Left colon (tissue), 2 donors: ENCODE data around the gene POLG. TPM values are rescaled to one million over a fixed set of nuclear protein-coding genes. Genes with fewer than 3 reads are reported as not detected.
"Not testable (repeated sequence)": the region's sequence is repeated elsewhere in the genome, so short reads cannot be mapped to it uniquely, and the experiment has no call there.

Source experiments
- ATAC-seq: fragments of 200-7000 bp; cut with Tn5 transposase; one replicate; pipeline ENCODE4 v1.9.1; 2020; ENCODE audit warnings: mild to moderate bottlenecking, moderate library complexity
- DNase-seq, 2 donors: peaks; one replicate each; pipeline ENCODE4 v3.0.0-alpha.2; 2020
- intact Hi-C, 2 donors: fragments of 100-400 bp; cut with DNase I in 1 of 2; cut with micrococcal nuclease in 1 of 2; formaldehyde crosslinking; loops; one replicate each; pipeline versions ENCODE4 v1.11.2 to v1.14.0; 2022; cut with DNase I, micrococcal nuclease
- microRNA-seq, 2 donors: library from miRNA; unstranded; fragments of <30 nt; microRNA quantifications; one replicate each; pipeline versions ENCODE4 v1.1.0 to v1.2.0, GENCODE V29; 2020
- total RNA-seq, 2 donors: library from RNA; stranded (reverse); fragmentation: NEBNext Ultra II Directional; extraction: Animal tissue kit (Norgen Biotek cat#: 25700); gene quantifications; one replicate each; pipeline ENCODE4 v1.2.1, GENCODE V29; 2021
- donor health status: DM: no; HTN: no; CAD: no.
- donor health status: DM: yes; HTN: yes; CAD: no.

The POLG gene
- total RNA-seq, 2 donors from 2014 or later = 70.3 to 71.0 TPM

- ATAC-seq = no peak
- no peak for DNase-seq
- intact Hi-C loops = loop anchor here in 1 of 2 donors (10.0 kb wide), 1 partner anchor 103 kb away; no protein-coding TSS in a partner anchor
Observed at GRCh38 chr15:89307791-89308190, 26.8 kb downstream of the POLG start.

- intact Hi-C loops = loop anchor here in 1 of 2 donors (10.0 kb wide), 1 partner anchor 102 kb away; no protein-coding TSS in a partner anchor
- ATAC-seq = no peak
- no peak for DNase-seq
Observed at GRCh38 chr15:89307046-89307587, 27.5 kb downstream of the POLG start.

GRCh38 chr15:89305395-89305794 lies 29.2 kb downstream of the POLG start:
- ATAC-seq = no peak
- intact Hi-C loops = loop anchor here in 1 of 2 donors (10.0 kb wide), 1 partner anchor 101 kb away; no protein-coding TSS in a partner anchor
- no peak for DNase-seq

GRCh38 chr15:89303986-89304385 lies 30.6 kb downstream of the POLG start:
- intact Hi-C loops = loop anchor here in 1 of 2 donors (10.0 kb wide), 1 partner anchor 99 kb away; no protein-coding TSS in a partner anchor
- ATAC-seq = no peak
- DNase-seq = no peak

- no peak for DNase-seq
- intact Hi-C loops = loop anchor here in 1 of 2 donors (10.0 kb wide), 1 partner anchor 97 kb away; no protein-coding TSS in a partner anchor
- no peak for ATAC-seq
Observed at GRCh38 chr15:89301304-89302089, 33.1 kb downstream of the POLG start.

GRCh38 chr15:89299896-89300295 lies 34.7 kb downstream of the POLG start:
- intact Hi-C loops = loop anchor here in 1 of 2 donors (10.0 kb wide), 1 partner anchor 95 kb away; no protein-coding TSS in a partner anchor
- peak; percentile 51 for ATAC-seq
- DNase-seq = no peak

- ATAC-seq (no peak), DNase-seq (no peak)
Observed at GRCh38 chr15:89293012-89293411, 41.6 kb downstream of the POLG start.

GRCh38 chr15:89291934-89292438 lies 42.6 kb downstream of the POLG start:
- no peak for DNase-seq
- ATAC-seq = no peak
- intact Hi-C loops = no loop called here

More at GRCh38 chr15:89293012-89293411, 41.6 kb downstream of the POLG start:
- intact Hi-C loops = no loop called here

GRCh38 chr15:89283201-89283600 lies 51.4 kb downstream of the POLG start:
- intact Hi-C loops = no loop called here
- ATAC-seq (no peak), DNase-seq (no peak)

GRCh38 chr15:89282631-89283030 lies 52.0 kb downstream of the POLG start:
- ATAC-seq = no peak
- intact Hi-C loops = no loop called here
- no peak for DNase-seq

GRCh38 chr15:89278307-89278706 lies 56.3 kb downstream of the POLG start:
- intact Hi-C loops = no loop called here
- ATAC-seq = no peak
- DNase-seq = no peak

GRCh38 chr15:89277281-89277680 lies 57.3 kb downstream of the POLG start:
- ATAC-seq, intact Hi-C loops, DNase-seq: not testable (repeated sequence)

Small RNA genes within 50 kb of the gene (microRNA-seq; reads per million reads assigned to microRNA genes)
- 0 to 6.8 reads per million in 2 donors for gene MIR6766
- 0 to 1.6 reads per million in 2 donors for gene MIR9-3

Other genes with a start within 250 kb of the POLG start
- 100 to 1,000 TPM; 100 to 112 TPM for gene ABHD2, start 246.4 kb downstream of the POLG start, total RNA-seq
- not detected for gene RLBP1, start 113.2 kb downstream of the POLG start, total RNA-seq
- gene FANCI, start 90.8 kb downstream of the POLG start, total RNA-seq = 10 to 100 TPM in 1 of 2 donors, 1 to 10 TPM in 1; 7.4 to 17.3 TPM
- gene RHCG, start 161.8 kb upstream of the POLG start, total RNA-seq = under 1 TPM in 1 of 2 donors, not detected in 1; 0.89 TPM
- 1 to 10 TPM; 1.3 to 4.4 TPM for gene TICRR, start 240.6 kb upstream of the POLG start, total RNA-seq